ENCODE data around the gene SOWAHA. TPM values are rescaled to one million over a fixed set of nuclear protein-coding genes. Genes with fewer than 3 reads are reported as not detected.

The SOWAHA gene
- total and polyA plus RNA-seq, 2 of the 8 experiments (the other 6 are each of a cell fraction or from before 2014, with no cell fraction given) = 0.09 to 0.11 TPM

DNA sequence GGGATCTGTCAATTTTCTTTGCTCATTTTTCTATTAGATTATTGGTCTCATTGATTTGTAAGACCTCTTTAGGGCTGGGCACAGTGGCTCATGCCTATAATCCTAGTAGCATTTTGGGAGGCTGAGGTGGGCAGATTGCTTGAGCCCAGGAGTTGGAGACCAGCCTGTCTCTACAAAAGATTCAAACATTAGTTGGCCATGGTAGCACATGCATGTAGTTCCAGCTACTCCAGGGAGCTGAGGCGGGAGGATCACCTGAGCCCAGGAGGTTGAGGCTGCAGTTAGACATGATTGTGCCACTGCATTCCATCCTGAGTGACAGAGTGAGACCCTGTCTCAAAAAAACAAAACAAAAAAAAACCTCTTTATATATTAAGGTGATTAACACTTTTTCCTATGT lies 23.8 kb downstream of the SOWAHA start (continued):
- no peak for TF ChIP-seq ZNF274 (IDR thresholded peaks at IDR 0.05; ENCODE audit: borderline replicate concordance, extremely low read depth, low read length)
